Measurements from ENCODE around the gene MPG.

The MPG gene

DNA sequence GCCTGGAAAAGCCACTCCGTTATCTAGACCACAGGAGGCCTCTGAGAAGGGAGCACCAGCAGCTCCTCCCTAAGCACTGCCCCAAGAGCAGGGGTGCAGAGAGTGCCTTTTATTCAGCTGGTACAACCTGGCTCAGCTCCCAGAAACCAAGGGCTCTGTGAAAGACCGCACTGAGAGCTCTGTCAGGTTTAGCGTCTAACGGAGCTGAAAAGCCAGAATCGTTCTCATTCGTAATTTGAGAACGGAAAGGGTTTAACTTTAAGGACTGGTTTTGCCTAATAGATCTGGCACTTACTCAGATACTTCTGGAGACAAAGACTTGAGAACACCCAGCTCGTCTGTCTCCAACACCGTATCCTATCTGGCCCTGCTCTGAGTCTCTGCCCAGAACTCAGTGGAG lies 13.5 kb downstream of the MPG start:
- POLR2A ChIA-PET, result interaction anchor here (0.7 to 1.9 kb wide), 3 partner anchors 12 to 38 kb away, joined by 3 to 7 read pairs (median 5); partner anchors contain the start of genes POLR3K, RHBDF1 and SNRNP25
- TF ChIP-seq BHLHE40 (IDR thresholded peaks at IDR 0.05; ENCODE audit: borderline replicate concordance) (no peak), ARNT (IDR thresholded peaks at IDR 0.05) (no peak), CTBP1 (IDR thresholded peaks at IDR 0.05; ENCODE audit: borderline replicate concordance) (no peak), ZNF384 (IDR thresholded peaks at IDR 0.05) (no peak), ELF4 (IDR thresholded peaks at IDR 0.05) (no peak), FOXM1 (IDR thresholded peaks at IDR 0.05; ENCODE audit: borderline replicate concordance) (no peak), TARDBP (IDR thresholded peaks at IDR 0.05) (no peak), SP1 (IDR thresholded peaks at IDR 0.05) (no peak), NFRKB (IDR thresholded peaks at IDR 0.05) (no peak), LEF1 (IDR thresholded peaks at IDR 0.05; ENCODE audit: borderline replicate concordance) (no peak), FOXK2 (IDR thresholded peaks at IDR 0.05) (no peak), FOXA1 (IDR thresholded peaks at IDR 0.05) (no peak), HDGF (IDR thresholded peaks at IDR 0.05; ENCODE audit: borderline replicate concordance) (no peak), SUZ12 (IDR thresholded peaks at IDR 0.05) (no peak), L3MBTL2 (conservative IDR thresholded peaks at IDR 0.05) (no peak)
- TF ChIP-seq, protein P1, sequence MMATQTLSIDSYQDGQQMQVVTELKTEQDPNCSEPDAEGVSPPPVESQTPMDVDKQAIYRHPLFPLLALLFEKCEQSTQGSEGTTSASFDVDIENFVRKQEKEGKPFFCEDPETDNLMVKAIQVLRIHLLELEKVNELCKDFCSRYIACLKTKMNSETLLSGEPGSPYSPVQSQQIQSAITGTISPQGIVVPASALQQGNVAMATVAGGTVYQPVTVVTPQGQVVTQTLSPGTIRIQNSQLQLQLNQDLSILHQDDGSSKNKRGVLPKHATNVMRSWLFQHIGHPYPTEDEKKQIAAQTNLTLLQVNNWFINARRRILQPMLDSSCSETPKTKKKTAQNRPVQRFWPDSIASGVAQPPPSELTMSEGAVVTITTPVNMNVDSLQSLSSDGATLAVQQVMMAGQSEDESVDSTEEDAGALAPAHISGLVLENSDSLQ (IDR thresholded peaks at IDR 0.05), result no peak
- DNase-seq (ENCODE audit: extremely low spot score), result no peak
- CTCF ChIA-PET, result interaction anchor here (1.2 to 8.6 kb wide), 3 partner anchors 16 to 25 kb away, joined by 3 to 130 read pairs (median 5); partner anchors contain the start of gene RHBDF1

DNA sequence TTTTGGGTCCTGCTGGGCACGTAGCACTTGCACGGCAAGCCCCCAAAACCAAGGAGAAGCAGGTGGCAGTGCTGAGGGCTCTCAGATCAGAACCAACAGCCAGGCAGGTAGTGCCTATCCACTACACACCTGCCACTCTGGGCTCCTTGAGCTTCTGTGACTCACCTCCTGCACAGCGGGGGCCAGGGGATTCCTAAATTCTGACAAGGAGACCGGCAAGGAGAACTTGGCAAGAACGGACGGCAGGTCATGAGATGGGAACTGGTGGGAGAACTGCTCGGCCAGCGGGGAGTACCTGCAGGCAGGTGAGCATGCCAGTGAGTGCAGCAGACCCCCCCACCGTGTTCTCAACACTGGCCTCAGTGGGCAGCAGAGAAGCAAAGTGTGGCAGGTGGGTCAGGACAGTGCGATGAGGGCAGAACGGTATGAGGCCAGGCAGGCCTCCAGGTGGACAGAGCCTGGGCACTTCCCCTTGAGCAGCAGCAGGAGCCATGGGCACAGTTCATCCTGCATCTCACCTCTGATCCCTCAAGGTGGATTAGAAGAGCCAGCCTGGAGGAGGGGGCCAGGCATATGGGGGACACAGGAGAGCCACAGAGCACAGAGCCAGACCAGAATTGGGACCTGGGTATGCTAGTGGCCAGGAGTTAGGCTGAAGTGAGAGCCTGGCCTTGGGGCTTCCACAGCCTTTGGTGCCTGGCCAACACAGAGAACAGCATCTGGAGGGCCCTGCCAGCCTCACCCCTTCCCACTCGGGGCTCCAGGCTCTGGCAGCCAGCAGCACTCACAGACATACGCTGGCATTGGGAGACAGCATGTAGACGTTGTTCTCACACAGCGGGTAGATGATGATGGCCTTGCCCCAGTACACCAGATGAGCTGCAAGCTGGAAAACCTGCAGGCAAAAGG lies 14.7 kb downstream of the MPG start:
- ChIA-PET CTCF (interaction anchor here (8.6 kb wide), 1 partner anchor 23 kb away, joined by 130 read pairs; the partner anchor contains the start of gene RHBDF1), POLR2A (interaction anchor here (0.6 to 1.9 kb wide), 4 partner anchors 15 to 27 kb away, joined by 3 to 5 read pairs (median 4); partner anchors contain the start of gene RHBDF1)
- TF ChIP-seq SP1 (IDR thresholded peaks at IDR 0.05) (no peak), FOXK2 (IDR thresholded peaks at IDR 0.05) (no peak), LEF1 (IDR thresholded peaks at IDR 0.05; ENCODE audit: borderline replicate concordance) (no peak), ELF4 (IDR thresholded peaks at IDR 0.05) (no peak), BHLHE40 (IDR thresholded peaks at IDR 0.05; ENCODE audit: borderline replicate concordance) (no peak)
- no peak for DNase-seq (ENCODE audit: extremely low spot score)

DNA sequence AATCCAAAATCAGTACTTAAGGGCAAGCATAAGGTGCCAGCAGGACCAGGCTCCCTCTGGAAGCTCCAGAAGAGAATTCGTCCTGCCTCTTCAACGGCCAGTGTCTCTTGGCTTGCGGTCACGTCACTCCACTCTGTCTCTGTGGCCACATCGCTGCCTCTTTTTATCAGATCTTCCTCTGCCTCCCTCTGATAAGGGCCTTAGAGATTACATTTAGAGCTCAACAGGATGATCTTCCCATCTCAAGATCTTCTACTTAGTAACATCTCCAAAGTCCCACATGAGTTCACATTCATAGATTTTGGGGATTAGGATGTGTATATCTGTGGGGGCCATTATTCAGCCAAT lies 16.9 kb downstream of the MPG start:
- ChIA-PET CTCF (interaction anchor here (8.6 kb wide), 1 partner anchor 26 kb away, joined by 130 read pairs; the partner anchor contains the start of gene RHBDF1), POLR2A (interaction anchor here (0.9 to 1.3 kb wide), 2 partner anchors 16 to 29 kb away, joined by 3 to 4 read pairs; partner anchors contain the start of gene MPG)
- no peak for TF ChIP-seq ELF4 (IDR thresholded peaks at IDR 0.05)
- no peak for TF ChIP-seq FOXA1 (IDR thresholded peaks at IDR 0.05)
- TF ChIP-seq BHLHE40 (IDR thresholded peaks at IDR 0.05; ENCODE audit: borderline replicate concordance), result no peak
- TF ChIP-seq FOXM1 (IDR thresholded peaks at IDR 0.05; ENCODE audit: borderline replicate concordance), result no peak
- TF ChIP-seq NFRKB (IDR thresholded peaks at IDR 0.05), result no peak
- TF ChIP-seq, protein P1 (IDR thresholded peaks at IDR 0.05), result no peak
- TF ChIP-seq L3MBTL2 (conservative IDR thresholded peaks at IDR 0.05), result no peak
- TF ChIP-seq ARNT (IDR thresholded peaks at IDR 0.05), result no peak
- TF ChIP-seq SUZ12 (IDR thresholded peaks at IDR 0.05), result no peak
- no peak for TF ChIP-seq LEF1 (IDR thresholded peaks at IDR 0.05; ENCODE audit: borderline replicate concordance)
- no peak for TF ChIP-seq ZNF384 (IDR thresholded peaks at IDR 0.05)
- TF ChIP-seq CTBP1 (IDR thresholded peaks at IDR 0.05; ENCODE audit: borderline replicate concordance), result no peak
- no peak for DNase-seq (ENCODE audit: extremely low spot score)

DNA sequence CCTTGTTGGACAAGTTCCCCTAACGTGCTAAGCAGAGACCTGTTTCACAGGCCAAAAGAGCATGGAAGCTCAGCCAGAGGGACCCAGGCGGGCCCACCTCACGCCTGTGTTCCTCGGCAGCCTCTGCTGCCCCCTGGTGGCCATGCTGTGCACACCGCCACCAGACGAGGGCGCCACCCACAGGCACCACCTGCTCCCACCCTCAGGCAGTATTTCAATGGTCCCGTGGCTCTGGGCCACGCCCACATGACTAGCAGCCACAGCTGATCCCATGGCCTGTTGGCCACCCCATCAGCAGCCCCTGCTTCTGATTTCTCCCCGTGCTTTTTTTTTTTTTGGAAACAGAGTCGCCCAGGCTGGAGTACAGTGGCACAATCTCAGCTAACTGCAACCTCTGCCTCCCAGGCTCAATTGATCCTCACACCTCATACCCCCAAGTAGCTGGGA lies 18.9 kb downstream of the MPG start:
- ChIA-PET CTCF (interaction anchor here (0.6 to 8.6 kb wide), 12 partner anchors 11 to 265 kb away, joined by 3 to 130 read pairs (median 4); partner anchors contain the start of genes POLR3K and RHBDF1), POLR2A (interaction anchor here (1.1 to 1.5 kb wide), 2 partner anchors 20 to 33 kb away, joined by 3 to 4 read pairs; no protein-coding TSS in a partner anchor)
- TF ChIP-seq FOXM1 (IDR thresholded peaks at IDR 0.05; ENCODE audit: borderline replicate concordance) (no peak), CTBP1 (IDR thresholded peaks at IDR 0.05; ENCODE audit: borderline replicate concordance) (no peak), BHLHE40 (IDR thresholded peaks at IDR 0.05; ENCODE audit: borderline replicate concordance) (no peak), L3MBTL2 (conservative IDR thresholded peaks at IDR 0.05) (0 out of 2 replicates have a peak, but pooled peaks have one; percentile 23), ARNT (IDR thresholded peaks at IDR 0.05) (0 out of 2 replicates have a peak, but pooled peaks have one; percentile 33), LEF1 (IDR thresholded peaks at IDR 0.05; ENCODE audit: borderline replicate concordance) (peak; percentile 22; the same call in 1 of the 2 replicates), FOXK2 (IDR thresholded peaks at IDR 0.05) (no peak), SP1 (IDR thresholded peaks at IDR 0.05) (no peak), SUZ12 (IDR thresholded peaks at IDR 0.05) (no peak), ZNF384 (IDR thresholded peaks at IDR 0.05) (no peak), ELF4 (IDR thresholded peaks at IDR 0.05) (no peak), FOXA1 (IDR thresholded peaks at IDR 0.05) (no peak), NFRKB (IDR thresholded peaks at IDR 0.05) (no peak)
- TF ChIP-seq, protein P1 (IDR thresholded peaks at IDR 0.05), result peak; percentile 64
- DNase-seq (ENCODE audit: extremely low spot score), result peak; percentile 96

DNA sequence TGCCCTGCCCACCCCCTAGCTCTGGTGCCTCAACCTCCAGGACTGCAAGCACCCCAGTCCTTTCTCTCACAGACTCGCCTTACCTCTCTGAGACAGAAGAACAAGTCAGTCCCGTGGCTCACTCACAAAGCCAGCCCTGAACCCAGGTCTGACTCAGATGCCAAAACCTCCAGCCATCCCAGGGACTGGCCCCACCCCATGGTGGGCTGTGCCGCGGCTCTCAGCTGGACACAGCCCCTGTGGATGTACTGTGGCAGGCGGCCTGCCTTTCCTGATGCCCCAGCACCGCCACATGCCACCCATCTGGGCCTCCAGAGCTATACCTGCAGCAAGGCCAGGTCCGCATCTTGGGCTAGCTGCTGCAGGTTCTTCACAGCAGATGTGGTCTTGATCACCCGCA lies 19.8 kb downstream of the MPG start:
- TF ChIP-seq SUZ12 (IDR thresholded peaks at IDR 0.05) (no peak), TARDBP (IDR thresholded peaks at IDR 0.05) (no peak)
- POLR2A ChIA-PET, result interaction anchor here (0.7 to 1.1 kb wide), 3 partner anchors 21 to 27 kb away, joined by 3 read pairs; no protein-coding TSS in a partner anchor
- CTCF ChIA-PET, result interaction anchor here (1.4 to 8.6 kb wide), 4 partner anchors 10 to 34 kb away, joined by 6 to 130 read pairs (median 12); partner anchors contain the start of gene RHBDF1
- no peak for DNase-seq (ENCODE audit: extremely low spot score)
